ENCODE measurements around the gene MCCD1.
"Not testable (repeated sequence)": the region's sequence is repeated elsewhere in the genome, so short reads cannot be mapped to it uniquely, and the experiment has no call there.

MCCD1 gene

GRCh38 chr6:31497531-31498476, 31.0 kb upstream of the MCCD1 start, which contains the start of gene MICB:
Gene MICB, plus strand, starts transcription at chr6:31498145. Its CDS starts 49 bp downstream, at chr6:31498194.
- DNase-seq, result peak; percentile 85 to 88
- TF ChIP-seq GATA1 (IDR thresholded peaks at IDR 0.05; ENCODE audit: low read depth, low read length), result no peak
- peak; percentile 32 for TF ChIP-seq POLR2A (IDR thresholded peaks at IDR 0.05; ENCODE audit: low read length)

- TF ChIP-seq GATA1 (IDR thresholded peaks at IDR 0.05; ENCODE audit: low read depth, low read length), result no peak
- no peak for TF ChIP-seq POLR2A (IDR thresholded peaks at IDR 0.05; ENCODE audit: low read length)
- peak in 1 of 2 experiments; percentile 7 for DNase-seq
These were observed 30.0 kb upstream of the MCCD1 start for GRCh38 chr6:31498748-31499147.

GRCh38 chr6:31499648-31500047, 29.1 kb upstream of the MCCD1 start:
- DNase-seq, result not testable (repeated sequence)

GRCh38 chr6:31502586-31502985, 26.2 kb upstream of the MCCD1 start:
- DNase-seq, result no peak
- TF ChIP-seq GATA1 (IDR thresholded peaks at IDR 0.05; ENCODE audit: low read depth, low read length) (no peak), POLR2A (IDR thresholded peaks at IDR 0.05; ENCODE audit: low read length) (no peak)

- DNase-seq, result not testable (repeated sequence)
These were observed 19.7 kb upstream of the MCCD1 start for GRCh38 chr6:31509036-31509435.

GRCh38 chr6:31510007-31510406, 18.8 kb upstream of the MCCD1 start:
- DNase-seq, result no peak
- TF ChIP-seq GATA1 (IDR thresholded peaks at IDR 0.05; ENCODE audit: low read depth, low read length) (no peak), POLR2A (IDR thresholded peaks at IDR 0.05; ENCODE audit: low read length) (no peak)

- TF ChIP-seq POLR2A (IDR thresholded peaks at IDR 0.05; ENCODE audit: low read length), result no peak
- TF ChIP-seq GATA1 (IDR thresholded peaks at IDR 0.05; ENCODE audit: low read depth, low read length), result no peak
- no peak for DNase-seq
These were observed 15.2 kb upstream of the MCCD1 start for GRCh38 chr6:31513456-31514165.

- DNase-seq, result no peak
- TF ChIP-seq GATA1 (IDR thresholded peaks at IDR 0.05; ENCODE audit: low read depth, low read length) (no peak), POLR2A (IDR thresholded peaks at IDR 0.05; ENCODE audit: low read length) (no peak)
These were observed 6.9 kb upstream of the MCCD1 start for GRCh38 chr6:31521835-31522234.

GRCh38 chr6:31525553-31525931, 3.2 kb upstream of the MCCD1 start:
- TF ChIP-seq POLR2A (IDR thresholded peaks at IDR 0.05; ENCODE audit: low read length), result no peak
- no peak for TF ChIP-seq GATA1 (IDR thresholded peaks at IDR 0.05; ENCODE audit: low read depth, low read length)
- peak in 1 of 2 experiments; percentile 53 for DNase-seq

- peak; percentile 17 to 53 for DNase-seq
- TF ChIP-seq POLR2A (IDR thresholded peaks at IDR 0.05; ENCODE audit: low read length), result no peak
- no peak for TF ChIP-seq GATA1 (IDR thresholded peaks at IDR 0.05; ENCODE audit: low read depth, low read length)
These were observed 2.7 kb upstream of the MCCD1 start for GRCh38 chr6:31525932-31526591.

- TF ChIP-seq POLR2A (IDR thresholded peaks at IDR 0.05; ENCODE audit: low read length) (no peak), GATA1 (IDR thresholded peaks at IDR 0.05; ENCODE audit: low read depth, low read length) (no peak)
- no peak for DNase-seq
These were observed 420 bp upstream of the MCCD1 start for GRCh38 chr6:31528307-31528777.

GRCh38 chr6:31529329-31530150, 778 bp downstream of the MCCD1 start:
- DNase-seq, result no peak
- TF ChIP-seq GATA1 (IDR thresholded peaks at IDR 0.05; ENCODE audit: low read depth, low read length) (no peak), POLR2A (IDR thresholded peaks at IDR 0.05; ENCODE audit: low read length) (peak; percentile 35)

- no peak for TF ChIP-seq GATA1 (IDR thresholded peaks at IDR 0.05; ENCODE audit: low read depth, low read length)
- no peak for TF ChIP-seq POLR2A (IDR thresholded peaks at IDR 0.05; ENCODE audit: low read length)
- DNase-seq, result no peak
These were observed 1.9 kb downstream of the MCCD1 start for GRCh38 chr6:31530659-31531058.

All from erythroblast (primary cell).